B cell (primary cell): ENCODE measurements around the gene KIF27. TPM values are rescaled to one million over a fixed set of nuclear protein-coding genes. Genes with fewer than 3 reads are reported as not detected.

Source experiments
- ATAC-seq: fragments of 200-7000 bp; cut with Tn5 transposase; one replicate; pipeline ENCODE4 v1.10.0; 2021; ENCODE audit warnings: low read depth, mild to moderate bottlenecking, moderate number of reproducible peaks, moderate library complexity
- CTCF ChIA-PET: fragments of 350-600 bp; sonication (Branson Sonifier 250); formaldehyde crosslinking; loops from one replicate; lab custom pipeline; 2021; ENCODE audit warnings: antibody characterized with exemption, inconsistent platforms; lab: Charles Lee
- POLR2A ChIA-PET: fragments of 350-600 bp; sonication (Branson Sonifier 250); formaldehyde crosslinking; loops from one replicate; lab custom pipeline; 2021; ENCODE audit warnings: antibody characterized with exemption; lab: Charles Lee
- DNase-seq: peaks from one replicate; pipeline ENCODE4 v3.0.0; 2013
- H2AFZ ChIP-seq: 2 replicates; pipeline ENCODE4 v1.6.1; 2012; ENCODE audit warnings: mild to moderate bottlenecking, low read depth, low read length; ENCODE audit not compliant: insufficient read depth, poor library complexity, severe bottlenecking
- H3K27ac ChIP-seq, 2 donors: 1 replicate in 1 of 2; 2 replicates in 1 of 2; pipeline ENCODE4 v1.5.1; 2012 to 2013; ENCODE audit warnings: low read length in 2 of 2, mild to moderate bottlenecking in 2 of 2, moderate library complexity in 1 of 2
- H3K27me3 ChIP-seq, 4 experiments: fragments of 200-600 bp in 1 of 4; sonication (generic) in 1 of 4; replicated peaks in 1 of 4; 1 replicate in 2 of 4; 2 replicates in 2 of 4; pipeline versions ENCODE4 v1.6.1 to v1.7.0; 2013 to 2016; ENCODE audit warnings: low read length in 3 of 4, mild to moderate bottlenecking in 2 of 4, mixed read lengths in 1 of 4, moderate library complexity in 1 of 4; ENCODE audit not compliant: insufficient read depth in 4 of 4, control insufficient read depth in 3 of 4; ENCODE audit errors: control extremely low read depth in 1 of 4
- H3K36me3 ChIP-seq, 2 experiments: replicated peaks in 1 of 2; 1 replicate in 1 of 2; 2 replicates in 1 of 2; pipeline versions ENCODE4 v1.6.1 to v1.7.1; 2013; ENCODE audit warnings: low read length in 1 of 2; ENCODE audit not compliant: insufficient read depth in 2 of 2, control insufficient read depth in 1 of 2; ENCODE audit errors: control extremely low read depth in 1 of 2, extremely low read depth in 1 of 2
- H3K4me1 ChIP-seq, 2 donors: fragments of 200-600 bp in 1 of 2; sonication (generic) in 1 of 2; 1 replicate in 1 of 2; 2 replicates in 1 of 2; pipeline versions ENCODE4 v1.5.1 to v1.6.1; 2013 to 2017; ENCODE audit warnings: low read length in 2 of 2; ENCODE audit not compliant: control insufficient read depth in 2 of 2, insufficient read depth in 2 of 2
- H3K4me2 ChIP-seq: replicated peaks from 2 replicates; pipeline ENCODE3; 2012; ENCODE audit warnings: mild to moderate bottlenecking, low read depth, low read length; ENCODE audit not compliant: poor library complexity, severe bottlenecking
- H3K4me3 ChIP-seq, 5 experiments: fragments of 200-600 bp in 1 of 5; sonication (generic) in 1 of 5; 1 replicate in 3 of 5; 2 replicates in 2 of 5; pipeline versions ENCODE4 v1.5.1 to v1.7.0; 2011 to 2016; ENCODE audit warnings: low read length in 4 of 5, mild to moderate bottlenecking in 4 of 5, low read depth in 2 of 5, control low read depth in 1 of 5, moderate library complexity in 1 of 5; ENCODE audit not compliant: insufficient read depth in 1 of 5; ENCODE audit errors: control extremely low read depth in 1 of 5, extremely low read depth in 1 of 5
- H3K79me2 ChIP-seq: fragments of 200-600 bp; sonication (generic); one replicate; pipeline ENCODE4 v1.6.0; 2016; ENCODE audit warnings: low read length; ENCODE audit not compliant: control insufficient read depth, insufficient read depth
- H3K9ac ChIP-seq: fragments of 200-600 bp; sonication (generic); 2 replicates; pipeline ENCODE4 v1.6.1; 2017; ENCODE audit warnings: mild to moderate bottlenecking, low read length, moderate library complexity
- H3K9me3 ChIP-seq, 3 donors: one replicate each; pipeline versions ENCODE4 v1.6.1 to v1.7.1; 2013; ENCODE audit warnings: low read length in 2 of 3; ENCODE audit not compliant: control insufficient read depth in 2 of 3, insufficient read depth in 1 of 3; ENCODE audit errors: control extremely low read depth in 1 of 3
- H4K20me1 ChIP-seq: 2 replicates; pipeline ENCODE4 v1.6.0; 2012; ENCODE audit warnings: mild to moderate bottlenecking, low read length; ENCODE audit not compliant: insufficient read depth, control insufficient read depth, poor library complexity, severe bottlenecking
- H3K27ac Mint-ChIP-seq: one replicate; pipeline ENCODE4 v1.8.0; 2021; ENCODE audit warnings: mixed read lengths
- H3K27me3 Mint-ChIP-seq: one replicate; pipeline ENCODE4 v1.8.0; 2021; ENCODE audit warnings: mixed read lengths
- H3K4me1 Mint-ChIP-seq: one replicate; pipeline ENCODE4 v1.8.0; 2021; ENCODE audit warnings: mixed read lengths
- H3K4me3 Mint-ChIP-seq: one replicate; pipeline ENCODE4 v1.8.0; 2021; ENCODE audit warnings: mixed read lengths
- H3K9me3 Mint-ChIP-seq: one replicate; pipeline ENCODE4 v1.8.0; 2022; ENCODE audit warnings: mixed read lengths; ENCODE audit not compliant: insufficient read depth
- CTCF ChIP-seq: fragments of 200-600 bp; IDR thresholded peaks from one replicate; pipeline ENCODE4 v1.8.0; 2022; ENCODE audit warnings: antibody characterized with exemption, mild to moderate bottlenecking
- EZH2 ChIP-seq: IDR thresholded peaks from 2 replicates; pipeline ENCODE4 v1.6.1; 2012; ENCODE audit warnings: borderline replicate concordance, low read depth, mild to moderate bottlenecking, moderate library complexity, low read length; ENCODE audit not compliant: insufficient read depth, poor library complexity, severe bottlenecking
- WGBS: methylation state at CpG from one replicate; pipeline ENCODE4 v1.1.5; 2013; ENCODE audit warnings: missing lambda C conversion rate; ENCODE audit not compliant: insufficient coverage; 5-methylcytosine and 5-hydroxymethylcytosine counted together
- intact Hi-C: fragments of 100-400 bp; cut with micrococcal nuclease; formaldehyde crosslinking; loops from one replicate; pipeline ENCODE4 v1.10.0; 2022
- polyA plus RNA-seq: library from polyadenylated mRNA; depleted of rRNA; stranded (reverse); fragments of >200 nt; gene quantifications from 2 replicates; pipeline ENCODE4 v1.2.3, GENCODE V29; 2012
- total RNA-seq, 2 donors: library from RNA; stranded (reverse); fragments of 120-200 nt in 1 of 2; gene quantifications; 1 replicate in 1 of 2; 2 replicates in 1 of 2; pipeline versions ENCODE4 v1.2.3 to v1.2.4, GENCODE V29; 2013 to 2022

Gene KIF27
- total and polyA plus RNA-seq, 2 donors (not counting 1 experiment from before 2014, with no cell fraction given): 0.76 to 10.0 TPM

- no peak for ATAC-seq
- H3K4me1 ChIP-seq: no peaks in the 10 kb centered on the region
- no peak overlapping the region for H3K4me2 ChIP-seq
- POLR2A ChIA-PET: no interaction called here
- Mint-ChIP-seq H3K4me3 (no peak overlapping the region), H3K9me3 (no peaks in the 10 kb centered on the region), H3K27me3 (no peaks in the 10 kb centered on the region), H3K27ac (no peak overlapping the region), H3K4me1 (no peaks in the 10 kb centered on the region)
- H3K9ac ChIP-seq: no peak overlapping the region
- no peaks in the 10 kb centered on the region for H3K27me3 ChIP-seq
- H3K4me3 ChIP-seq: no peak overlapping the region
- H3K9me3 ChIP-seq: no peaks in the 10 kb centered on the region
- H3K79me2 ChIP-seq: no peaks in the 10 kb centered on the region
- no peaks in the 10 kb centered on the region for H4K20me1 ChIP-seq
- TF ChIP-seq CTCF: no peak
- H2AFZ ChIP-seq: no peak overlapping the region
- CTCF ChIA-PET: interaction anchor here (1.4 to 4.0 kb wide), 7 partner anchors 10 to 375 kb away, joined by 3 to 20 read pairs (median 7); no protein-coding TSS in a partner anchor
- 83% methylated on average over 4 of the region's 5 CpGs for WGBS
- intact Hi-C loops: no loop called here
- DNase-seq: no peak
- no peak overlapping the region for H3K27ac ChIP-seq
- H3K36me3 ChIP-seq: peaks cover 6 to 8% of the 10 kb centered on the region in 2 experiments
Measured at GRCh38 chr9:83940590-83941303, 19.5 kb upstream of the KIF27 start.

GRCh38 chr9:83937861-83938455, 16.7 kb upstream of the KIF27 start:
- H3K4me3 Mint-ChIP-seq: no peak overlapping the region
- Histone ChIP-seq H3K79me2 (no peaks in the 10 kb centered on the region), H3K4me1 (no peaks in the 10 kb centered on the region), H3K4me2 (no peak overlapping the region), H3K4me3 (no peak overlapping the region), H3K36me3 (peaks cover 2 to 8% of the 10 kb centered on the region in 2 experiments), H2AFZ (no peak overlapping the region), H3K9ac (no peak overlapping the region), H3K9me3 (no peaks in the 10 kb centered on the region), H3K27ac (no peak overlapping the region), H4K20me1 (no peaks in the 10 kb centered on the region), H3K27me3 (no peaks in the 10 kb centered on the region)
- ChIA-PET POLR2A (no interaction called here), CTCF (interaction anchor here (0.8 to 3.6 kb wide), 12 partner anchors 8 to 458 kb away, joined by 3 to 54 read pairs (median 6); no protein-coding TSS in a partner anchor)
- DNase-seq (peak; percentile 80), ATAC-seq (peak; percentile 68)
- H3K4me1 Mint-ChIP-seq: no peaks in the 10 kb centered on the region
- no CpG with 5 or more reads among the region's 1 CpG for WGBS
- no peaks in the 10 kb centered on the region for H3K27me3 Mint-ChIP-seq
- intact Hi-C loops: loop anchor here (1.0 kb wide), 2 partner anchors 235 to 377 kb away; no protein-coding TSS in a partner anchor
- TF ChIP-seq CTCF: peak; percentile 92
- TF ChIP-seq EZH2: no peak
- H3K27ac Mint-ChIP-seq: no peak overlapping the region
- H3K9me3 Mint-ChIP-seq: no peaks in the 10 kb centered on the region
